ENCODE measurements around the gene ARAP2. TPM values are rescaled to one million over a fixed set of nuclear protein-coding genes. Genes with fewer than 3 reads are reported as not detected.
A peak's percentile ranks its signal among the peaks of the same experiment; 100 is the strongest.

ARAP2 gene
- total and polyA plus RNA-seq, 2 of the 13 experiments (the other 11 are each of a cell fraction or from before 2014, with no cell fraction given) = 0.37 to 1.4 TPM

- no peak overlapping the region for H3K4me3 ChIP-seq (replicated peaks in 1 of 3; ENCODE audit: insufficient read depth in 1 of 3, low read depth in 2 of 3, low read length in 3 of 3)
- peak; percentile 78 to 89 for TF ChIP-seq MAFK (conservative IDR thresholded peaks at IDR 0.05 in 1 of 2, IDR thresholded peaks at IDR 0.05 in 1 of 2; ENCODE audit: low read length in 2 of 2)
- TF ChIP-seq MAFF (IDR thresholded peaks at IDR 0.05; ENCODE audit: low read depth, low read length) = peak; percentile 82
- TF ChIP-seq ZFP36 (IDR thresholded peaks at IDR 0.05; ENCODE audit: borderline replicate concordance, low read depth, low read length, partially characterized antibody) = no peak
- DNase-seq (ENCODE audit: low spot score) = no peak
- in situ Hi-C loops (cut with HindIII; ENCODE audit: extremely low pct_ligation_motif_present, low pct_unique_long_range_greater_than_20kb) = no loop called here
- ChIA-PET POLR2A (no interaction called here), CTCF (ENCODE audit: low intra/inter-chr PET ratio, low total read pairs) (no interaction called here)
- ATAC-seq = no peak
- H3K9me3 ChIP-seq (ENCODE audit: low read length) = peaks cover 19% of the 10 kb centered on the region; the same call in 1 of the 2 replicates
- H3K9ac ChIP-seq (ENCODE audit: insufficient read depth, low read depth, low read length) = no peak overlapping the region
- H3K36me3 ChIP-seq (replicated peaks in 1 of 2; ENCODE audit: control insufficient read depth in 1 of 2, insufficient read depth in 2 of 2, low read length in 2 of 2) = no peaks in the 10 kb centered on the region
- H4K20me1 ChIP-seq (ENCODE audit: insufficient read depth, low read length) = no peaks in the 10 kb centered on the region
- H3K27ac ChIP-seq (ENCODE audit: extremely low read length, insufficient read depth, low read length) = no peak overlapping the region
- H3K4me2 ChIP-seq (ENCODE audit: low read depth, low read length) = no peak overlapping the region
- no peak for FAIRE-seq
- BruUV-seq (replicated peaks) = no TSS peak
- intact Hi-C loops (cut with micrococcal nuclease; ENCODE audit: unreplicated experiment) = no loop called here
- H3K4me1 ChIP-seq (ENCODE audit: insufficient read depth, low read length) = no peaks in the 10 kb centered on the region
- 24% methylated on average over 7 of the region's 7 CpGs for WGBS (ENCODE audit: low lambda C conversion rate)
- no peaks in the 10 kb centered on the region for H3K79me2 ChIP-seq (ENCODE audit: insufficient read depth, low read length)
- no peak overlapping the region for H2AFZ ChIP-seq (ENCODE audit: low read length)
- no peaks in the 10 kb centered on the region for H3K27me3 ChIP-seq (ENCODE audit: control insufficient read depth in 1 of 2, insufficient read depth in 2 of 2, low read length in 2 of 2)
Measured at GRCh38 chr4:36042122-36042970, 202.0 kb downstream of the ARAP2 start.

GRCh38 chr4:36041340-36041739 is 203.0 kb downstream of the ARAP2 start:
- no TSS peak for BruUV-seq (replicated peaks)
- in situ Hi-C loops (cut with HindIII; ENCODE audit: extremely low pct_ligation_motif_present, low pct_unique_long_range_greater_than_20kb) = no loop called here
- TF ChIP-seq NFYB (CRISPR knock-in tag; IDR thresholded peaks at IDR 0.05) = no peak
- TF ChIP-seq CENPT (CRISPR knock-in tag; IDR thresholded peaks at IDR 0.05; ENCODE audit: low read depth) = no peak
- TF ChIP-seq RAD21 (CRISPR knock-in tag; IDR thresholded peaks at IDR 0.05) = no peak
- no peak for TF ChIP-seq NKX3-1 (CRISPR knock-in tag; IDR thresholded peaks at IDR 0.05)
- no peak for TF ChIP-seq FOXP1 (IDR thresholded peaks at IDR 0.05)
- no peak for TF ChIP-seq FOXP1 (CRISPR knock-in tag; IDR thresholded peaks at IDR 0.05)
- no peak for TF ChIP-seq SIX4 (CRISPR knock-in tag; IDR thresholded peaks at IDR 0.05)
- TF ChIP-seq ZSCAN9 (CRISPR knock-in tag; IDR thresholded peaks at IDR 0.05; ENCODE audit: borderline replicate concordance) = no peak
- TF ChIP-seq ZNF383 (CRISPR knock-in tag; IDR thresholded peaks at IDR 0.05; ENCODE audit: borderline replicate concordance) = no peak
- no peak for TF ChIP-seq ZNF142 (CRISPR knock-in tag; IDR thresholded peaks at IDR 0.05)

More at GRCh38 chr4:36041340-36041739, 203.0 kb downstream of the ARAP2 start:
- ChIA-PET CTCF (ENCODE audit: low intra/inter-chr PET ratio, low total read pairs) (no interaction called here), POLR2A (no interaction called here)
- DNase-seq (ENCODE audit: low spot score) (no peak), ATAC-seq (no peak), FAIRE-seq (no peak)
- H3K4me3 ChIP-seq (replicated peaks in 1 of 3; ENCODE audit: insufficient read depth in 1 of 3, low read depth in 2 of 3, low read length in 3 of 3) = no peak overlapping the region
- no peak overlapping the region for H2AFZ ChIP-seq (ENCODE audit: low read length)
- H4K20me1 ChIP-seq (ENCODE audit: insufficient read depth, low read length) = no peaks in the 10 kb centered on the region
- H3K4me1 ChIP-seq (ENCODE audit: insufficient read depth, low read length) = no peaks in the 10 kb centered on the region
- whole genome bisulfite sequencing (ENCODE audit: low lambda C conversion rate) = 0% methylated on average over 1 of the region's 1 CpG
- H3K36me3 ChIP-seq (replicated peaks in 1 of 2; ENCODE audit: control insufficient read depth in 1 of 2, insufficient read depth in 2 of 2, low read length in 2 of 2) = no peaks in the 10 kb centered on the region
- H3K4me2 ChIP-seq (ENCODE audit: low read depth, low read length) = no peak overlapping the region
- no peaks in the 10 kb centered on the region for H3K27me3 ChIP-seq (ENCODE audit: control insufficient read depth in 1 of 2, insufficient read depth in 2 of 2, low read length in 2 of 2)
- no peaks in the 10 kb centered on the region for H3K79me2 ChIP-seq (ENCODE audit: insufficient read depth, low read length)
- H3K27ac ChIP-seq (ENCODE audit: extremely low read length, insufficient read depth, low read length) = no peak overlapping the region
- no peak overlapping the region for H3K9ac ChIP-seq (ENCODE audit: insufficient read depth, low read depth, low read length)
- H3K9me3 ChIP-seq (ENCODE audit: low read length) = peaks cover 24% of the 10 kb centered on the region; the same call in 1 of the 2 replicates
- intact Hi-C loops (cut with micrococcal nuclease; ENCODE audit: unreplicated experiment) = no loop called here
